Measurements from ENCODE around the gene NATD1.

The NATD1 gene

GRCh38 chr17:21189361-21189760 is 63.8 kb downstream of the NATD1 start:
- no peak for DNase-seq
